Duodenal mucosa (tissue), 2 donors: Measurements from ENCODE around the gene RSPH1.

Experiments
- H3K27ac ChIP-seq: one replicate; pipeline ENCODE4 v1.7.0; 2013; ENCODE audit warnings: low read depth, low read length
- H3K27me3 ChIP-seq, 2 donors: one replicate each; pipeline ENCODE4 v1.7.0; 2013; ENCODE audit warnings: low read length in 2 of 2, control low read depth in 1 of 2; ENCODE audit not compliant: insufficient read depth in 2 of 2, control insufficient read depth in 1 of 2
- H3K36me3 ChIP-seq, 2 donors: one replicate each; pipeline ENCODE4 v1.7.0; 2013; ENCODE audit warnings: low read length in 2 of 2, control low read depth in 1 of 2; ENCODE audit not compliant: insufficient read depth in 2 of 2, control insufficient read depth in 1 of 2
- H3K4me1 ChIP-seq, 2 donors: one replicate each; pipeline ENCODE4 v1.7.0; 2013; ENCODE audit warnings: low read length in 2 of 2, control low read depth in 1 of 2; ENCODE audit not compliant: insufficient read depth in 2 of 2, control insufficient read depth in 1 of 2
- H3K4me3 ChIP-seq, 2 donors: one replicate each; pipeline ENCODE4 v1.7.0; 2013; ENCODE audit warnings: low read length in 2 of 2, low read depth in 1 of 2
- H3K9ac ChIP-seq, 2 donors: one replicate each; pipeline ENCODE4 v1.7.0; 2013; ENCODE audit warnings: low read length in 2 of 2, low read depth in 1 of 2
- H3K9me3 ChIP-seq, 2 donors: one replicate each; pipeline ENCODE4 v1.7.0; 2013; ENCODE audit warnings: low read length in 2 of 2, control low read depth in 1 of 2; ENCODE audit not compliant: control insufficient read depth in 1 of 2

The RSPH1 gene

DNA sequence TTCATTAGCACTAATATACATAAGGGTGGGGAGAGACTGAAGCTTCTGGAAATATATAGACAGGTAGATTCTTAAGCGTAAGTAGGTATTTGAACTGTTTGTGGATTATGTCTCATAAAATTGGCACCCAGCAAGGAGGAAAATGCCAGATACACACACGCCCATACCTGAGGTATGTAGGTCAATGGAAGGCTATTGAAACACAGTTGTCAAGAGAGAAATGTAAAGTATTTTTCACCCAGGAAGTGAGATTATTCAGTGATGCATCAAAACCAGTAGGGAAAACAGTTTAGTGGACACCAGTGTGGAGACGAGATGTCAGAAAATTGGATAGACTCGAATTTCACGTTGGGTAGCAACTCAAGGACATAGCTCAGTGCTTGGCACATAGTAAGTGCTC is 4.7 kb upstream of the RSPH1 start:
- no peak overlapping the region for H3K4me3 ChIP-seq
- H3K9ac ChIP-seq, result no peak overlapping the region
- peaks cover 7 to 9% of the 10 kb centered on the region in 2 donors for H3K4me1 ChIP-seq
- no peaks in the 10 kb centered on the region for H3K36me3 ChIP-seq
- H3K27ac ChIP-seq, result no peak overlapping the region
- no peaks in the 10 kb centered on the region for H3K27me3 ChIP-seq
- H3K9me3 ChIP-seq, result no peaks in the 10 kb centered on the region

DNA sequence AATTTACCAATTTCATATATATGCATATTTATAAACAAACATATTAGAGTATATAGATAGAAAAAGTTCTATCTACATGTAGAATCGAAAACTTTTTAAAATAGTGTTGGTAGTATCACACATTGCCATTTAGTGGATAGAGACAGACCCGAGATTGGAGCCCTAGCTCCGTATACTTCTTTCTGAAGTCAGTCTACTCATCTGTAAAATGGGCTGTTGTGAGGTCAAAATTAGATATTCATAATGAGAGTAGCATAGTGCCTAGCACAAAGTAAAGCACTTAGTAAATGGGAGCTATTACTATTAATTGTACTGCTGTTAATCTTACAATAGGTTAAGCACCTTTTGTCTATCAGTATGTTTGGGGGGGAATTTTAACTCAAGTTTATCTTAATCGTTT is 4.2 kb upstream of the RSPH1 start:
- H3K9ac ChIP-seq, result no peak overlapping the region
- no peak overlapping the region for H3K4me3 ChIP-seq

DNA sequence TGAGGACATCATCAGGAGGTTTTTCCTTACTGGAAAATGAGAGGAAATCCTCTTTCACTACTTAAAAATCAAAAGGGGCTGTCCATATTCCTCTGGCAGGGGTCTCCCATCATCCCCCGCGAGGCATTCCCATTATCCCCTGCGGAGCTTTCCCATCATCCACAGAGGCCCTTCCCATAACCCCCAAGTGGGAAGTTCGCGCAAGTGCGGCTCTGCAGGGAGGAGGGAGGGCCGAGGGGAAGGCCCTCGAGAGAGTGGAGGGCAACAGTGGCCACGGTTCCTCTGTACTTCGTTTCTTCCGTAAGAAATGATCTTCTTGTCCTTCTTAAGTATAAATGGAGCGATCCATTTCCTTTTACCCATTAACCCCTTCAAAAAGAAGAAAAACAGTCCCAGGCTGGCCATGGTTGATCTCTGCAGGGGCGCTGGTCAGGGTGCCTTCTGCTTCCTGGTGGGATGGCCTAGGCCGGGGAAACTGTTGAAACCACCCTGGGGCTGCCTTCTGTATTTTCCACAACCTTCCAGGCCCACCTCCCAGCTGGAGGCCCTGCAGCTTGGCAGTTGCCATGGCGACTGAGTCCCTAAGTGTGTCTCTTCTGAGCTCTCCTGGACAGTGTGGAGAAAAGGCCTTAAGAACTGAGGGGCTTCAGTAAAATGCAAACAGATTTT is 3.6 kb upstream of the RSPH1 start:
- Histone ChIP-seq H3K4me3 (no peak overlapping the region), H3K27me3 (no peaks in the 10 kb centered on the region), H3K36me3 (no peaks in the 10 kb centered on the region), H3K9me3 (no peaks in the 10 kb centered on the region), H3K4me1 (peaks cover 18 to 19% of the 10 kb centered on the region in 2 donors), H3K9ac (no peak overlapping the region), H3K27ac (no peak overlapping the region)

More for the DNA sequence above, 4.2 kb upstream of the RSPH1 start:
- H3K9me3 ChIP-seq, result no peaks in the 10 kb centered on the region
- peaks cover 12 to 14% of the 10 kb centered on the region in 2 donors for H3K4me1 ChIP-seq
- H3K27ac ChIP-seq, result no peak overlapping the region
- no peaks in the 10 kb centered on the region for H3K27me3 ChIP-seq
- H3K36me3 ChIP-seq, result no peaks in the 10 kb centered on the region

DNA sequence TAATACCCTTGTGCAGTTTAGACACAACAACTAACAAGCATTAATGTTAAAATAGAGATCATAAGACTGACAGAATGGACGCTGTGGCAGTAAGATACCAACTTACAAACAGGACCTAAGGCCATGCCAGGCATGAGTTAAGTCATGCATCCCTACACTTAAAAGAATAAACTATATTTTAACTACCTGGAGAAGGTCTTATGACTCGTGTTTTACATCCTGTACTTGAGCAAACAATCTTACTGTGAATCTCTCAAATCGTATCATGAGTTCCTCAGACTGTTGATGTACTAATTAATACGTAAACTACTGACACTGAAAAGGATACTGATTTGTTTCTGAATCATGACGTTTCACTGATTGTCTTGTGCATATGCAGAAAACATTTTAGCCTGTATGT is 2.0 kb upstream of the RSPH1 start:
- Histone ChIP-seq H3K9ac (no peak overlapping the region), H3K9me3 (no peaks in the 10 kb centered on the region)

DNA sequence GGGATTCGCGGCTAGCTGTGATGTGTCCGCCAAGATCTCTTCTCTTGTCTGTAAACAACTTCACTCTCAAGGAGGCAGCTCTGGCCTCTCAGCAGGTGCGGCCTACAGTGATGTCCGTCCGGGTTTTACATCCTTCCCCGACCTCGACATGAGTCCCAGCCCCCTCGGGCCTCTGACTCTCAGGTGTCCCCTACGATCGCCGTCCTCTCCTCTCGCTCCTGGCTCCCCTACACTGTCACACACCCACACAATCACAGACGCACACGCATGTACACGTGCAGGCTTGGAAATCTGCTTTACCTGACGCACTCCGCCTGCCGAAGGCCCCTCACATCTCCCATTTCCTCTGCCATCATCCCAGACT is 797 bp upstream of the RSPH1 start:
- Histone ChIP-seq H3K36me3 (no peaks in the 10 kb centered on the region), H3K9me3 (no peaks in the 10 kb centered on the region), H3K27ac (peak overlapping the region; percentile 71), H3K27me3 (no peaks in the 10 kb centered on the region), H3K4me1 (peaks cover 25 to 34% of the 10 kb centered on the region in 2 donors), H3K9ac (peak overlapping the region; percentile 87 to 93), H3K4me3 (peak overlapping the region; percentile 82 to 87)

More for the DNA sequence above, 2.0 kb upstream of the RSPH1 start:
- H3K4me1 ChIP-seq, result peaks cover 21 to 24% of the 10 kb centered on the region in 2 donors
- no peak overlapping the region for H3K27ac ChIP-seq
- no peaks in the 10 kb centered on the region for H3K36me3 ChIP-seq
- H3K27me3 ChIP-seq, result no peaks in the 10 kb centered on the region
- no peak overlapping the region for H3K4me3 ChIP-seq

DNA sequence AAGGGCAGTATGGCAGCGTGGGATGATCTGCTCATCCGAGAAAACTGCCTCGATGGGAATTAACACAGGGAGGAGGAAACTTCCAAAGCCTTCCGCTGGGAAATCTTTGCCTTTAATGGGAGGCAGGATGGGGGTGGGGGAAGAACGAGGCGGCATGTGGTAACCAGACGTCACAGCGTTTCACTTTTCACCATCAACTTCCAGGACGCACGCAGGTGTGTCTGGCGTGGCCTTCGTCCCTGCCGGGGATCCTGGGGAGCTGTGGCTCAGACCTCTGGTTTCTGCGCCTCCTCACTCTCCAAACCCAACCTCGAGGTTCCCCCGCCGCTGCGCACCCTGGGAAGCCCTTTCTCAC is 282 bp downstream of the RSPH1 start:
- H3K9ac ChIP-seq, result peak overlapping the region; percentile 34 to 58
- peak overlapping the region; percentile 76 for H3K27ac ChIP-seq
- H3K4me1 ChIP-seq, result peaks cover 25 to 44% of the 10 kb centered on the region in 2 donors
- no peaks in the 10 kb centered on the region for H3K9me3 ChIP-seq
- peak overlapping the region; percentile 79 to 87 for H3K4me3 ChIP-seq
- no peaks in the 10 kb centered on the region for H3K36me3 ChIP-seq
- H3K27me3 ChIP-seq, result no peaks in the 10 kb centered on the region

DNA sequence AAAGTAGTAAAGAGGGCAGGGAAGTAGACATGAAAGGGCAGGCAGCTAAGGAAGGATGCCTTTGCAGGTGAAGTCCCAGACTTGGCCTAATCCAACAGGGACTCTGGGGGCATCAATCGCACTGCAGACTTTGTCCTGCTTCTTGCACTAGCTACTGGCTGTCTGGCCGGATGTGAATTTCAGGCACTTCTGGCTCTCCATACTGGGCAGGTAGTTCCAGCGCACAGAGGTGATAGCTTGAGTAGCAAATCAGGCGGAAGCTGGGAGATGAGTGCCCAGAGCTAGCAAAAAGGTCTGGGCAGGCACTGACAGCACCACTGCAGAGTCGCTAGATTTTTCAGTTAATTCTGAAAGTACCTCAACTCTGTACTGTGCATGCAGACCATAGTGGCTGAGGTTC is 997 bp downstream of the RSPH1 start:
- H3K27me3 ChIP-seq, result no peaks in the 10 kb centered on the region
- H3K9ac ChIP-seq, result peak overlapping the region; percentile 34 to 58
- peak overlapping the region; percentile 60 for H3K27ac ChIP-seq
- peak overlapping the region; percentile 79 to 87 for H3K4me3 ChIP-seq
- no peaks in the 10 kb centered on the region for H3K36me3 ChIP-seq
- peaks cover 25 to 51% of the 10 kb centered on the region in 2 donors for H3K4me1 ChIP-seq
- no peaks in the 10 kb centered on the region for H3K9me3 ChIP-seq

DNA sequence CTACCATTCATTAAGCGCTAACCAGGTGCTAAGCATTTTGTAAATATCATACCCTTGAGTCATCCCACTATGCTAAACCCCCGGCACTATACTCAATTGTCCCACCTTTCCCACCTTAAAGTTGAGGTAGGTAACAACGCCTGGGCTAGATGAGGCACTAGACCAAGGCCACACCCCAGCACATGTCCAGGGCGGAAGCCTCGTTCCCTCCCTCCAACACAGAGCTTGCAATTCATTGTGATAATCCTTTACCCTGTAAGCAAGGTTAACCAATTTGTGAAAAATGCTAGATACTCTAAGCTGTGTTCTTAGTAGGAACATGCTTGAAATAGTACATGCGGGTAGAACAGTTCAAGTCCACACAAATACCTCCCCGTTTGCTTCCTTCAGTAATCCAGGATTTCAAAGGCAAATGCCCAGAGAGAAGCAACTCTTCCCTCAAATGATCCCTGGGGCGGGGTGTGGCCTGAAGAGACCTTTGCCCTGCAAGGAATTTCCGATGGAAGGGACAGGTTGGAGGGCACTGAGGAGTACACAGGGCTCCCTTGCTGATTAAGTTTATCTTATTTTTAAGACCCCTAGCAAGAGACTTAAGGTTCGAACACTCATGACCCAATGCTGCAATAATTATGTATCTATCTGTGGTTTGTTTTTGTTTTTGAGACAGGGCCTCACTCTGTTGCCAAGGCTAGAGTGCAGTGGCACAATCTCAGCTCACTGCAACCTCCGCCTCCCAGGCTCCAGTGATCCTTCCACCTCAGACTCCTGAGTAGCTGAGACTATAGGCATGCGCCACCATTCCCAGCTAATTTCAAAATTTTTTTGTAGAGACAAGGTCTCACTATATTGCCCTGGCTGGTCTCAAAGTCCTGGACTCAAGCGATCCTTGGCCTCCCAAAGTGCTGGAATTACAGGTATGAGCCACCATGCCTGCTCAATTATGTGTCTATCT is 2.6 kb downstream of the RSPH1 start:
- H3K9ac ChIP-seq, result peak overlapping the region in 1 of 2 donors; percentile 44
- H3K27me3 ChIP-seq, result no peaks in the 10 kb centered on the region
- peak overlapping the region in 1 of 2 donors; percentile 8 for H3K4me3 ChIP-seq
- peak overlapping the region; percentile 34 for H3K27ac ChIP-seq
- no peaks in the 10 kb centered on the region for H3K9me3 ChIP-seq
- H3K36me3 ChIP-seq, result no peaks in the 10 kb centered on the region
- H3K4me1 ChIP-seq, result peaks cover 25 to 53% of the 10 kb centered on the region in 2 donors

DNA sequence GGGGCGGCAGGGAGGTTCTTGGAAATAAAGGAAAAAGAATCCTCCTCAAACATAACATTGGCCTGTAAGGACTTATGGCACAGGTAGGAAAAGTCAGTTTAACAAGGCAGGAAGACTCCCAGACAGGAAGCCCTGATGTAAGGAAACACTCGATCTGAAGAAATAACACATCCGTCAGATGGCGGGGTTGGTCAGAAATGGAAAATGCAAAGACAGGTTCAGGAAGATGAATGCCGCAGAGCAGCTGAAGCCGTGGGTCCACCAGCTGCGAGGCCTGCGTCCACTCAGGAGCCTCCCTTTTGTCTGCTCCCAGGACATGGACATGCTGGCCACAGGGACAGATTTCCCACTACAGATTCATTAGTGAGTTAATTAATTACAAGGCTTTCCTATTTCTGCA is 3.8 kb downstream of the RSPH1 start:
- no peak overlapping the region for H3K9ac ChIP-seq
- no peaks in the 10 kb centered on the region for H3K36me3 ChIP-seq
- H3K9me3 ChIP-seq, result no peaks in the 10 kb centered on the region
- no peaks in the 10 kb centered on the region for H3K27me3 ChIP-seq
- H3K27ac ChIP-seq, result no peak overlapping the region
- peaks cover 25 to 51% of the 10 kb centered on the region in 2 donors for H3K4me1 ChIP-seq
- H3K4me3 ChIP-seq, result no peak overlapping the region

DNA sequence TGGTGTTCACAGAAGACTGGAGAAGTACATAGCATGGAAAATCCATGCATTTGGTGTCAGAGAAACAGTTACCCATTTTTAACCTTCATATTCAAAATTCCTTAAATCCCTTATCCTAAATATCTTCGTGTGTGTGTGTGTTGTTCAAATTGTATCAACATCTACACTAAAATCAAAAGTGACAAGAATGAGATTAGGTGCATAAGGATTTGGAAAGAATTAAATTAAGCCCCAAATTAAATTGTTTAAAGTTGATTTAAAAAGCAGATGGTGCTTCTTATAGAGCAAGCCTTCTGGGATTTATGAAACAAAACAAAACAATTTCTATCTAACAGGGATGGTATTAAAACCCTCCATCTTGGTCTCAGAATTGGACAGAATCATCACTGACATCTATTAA is 4.7 kb downstream of the RSPH1 start:
- Histone ChIP-seq H3K27me3 (no peaks in the 10 kb centered on the region), H3K9me3 (no peaks in the 10 kb centered on the region), H3K9ac (no peak overlapping the region)

More for the DNA sequence above, 4.7 kb downstream of the RSPH1 start:
- Histone ChIP-seq H3K4me3 (no peak overlapping the region), H3K27ac (no peak overlapping the region), H3K36me3 (no peaks in the 10 kb centered on the region), H3K4me1 (peaks cover 18 to 46% of the 10 kb centered on the region in 2 donors)
